ENCODE results near the gene TTYH3. TPM values are rescaled to one million over a fixed set of nuclear protein-coding genes. Genes with fewer than 3 reads are reported as not detected.
A peak's percentile ranks its signal among the peaks of the same experiment; 100 is the strongest.

TTYH3 gene
- total and polyA plus RNA-seq, 2 of the 13 experiments (the other 11 are each of a cell fraction or from before 2014, with no cell fraction given), result 26.3 to 50.0 TPM

- FAIRE-seq (no peak), ATAC-seq (peak; percentile 45), DNase-seq (ENCODE audit: low spot score) (peak; percentile 45)
- Histone ChIP-seq H3K27ac (ENCODE audit: extremely low read length, insufficient read depth, low read length) (peak overlapping the region; percentile 75), H2AFZ (ENCODE audit: low read length) (no peak overlapping the region), H4K20me1 (ENCODE audit: insufficient read depth, low read length) (peaks cover 35% of the 10 kb centered on the region; the same call in 1 of the 2 replicates), H3K4me3 (replicated peaks in 1 of 3; ENCODE audit: insufficient read depth in 1 of 3, low read depth in 2 of 3, low read length in 3 of 3) (peak overlapping the region; percentile 88 to 98 (median 97)), H3K9ac (ENCODE audit: insufficient read depth, low read depth, low read length) (peak overlapping the region; percentile 92), H3K79me2 (ENCODE audit: insufficient read depth, low read length) (peaks cover 65% of the 10 kb centered on the region), H3K4me2 (ENCODE audit: low read depth, low read length) (peak overlapping the region; percentile 86), H3K27me3 (ENCODE audit: control insufficient read depth in 1 of 2, insufficient read depth in 2 of 2, low read length in 2 of 2) (no peaks in the 10 kb centered on the region), H3K4me1 (ENCODE audit: insufficient read depth, low read length) (peaks cover 81% of the 10 kb centered on the region), H3K9me3 (ENCODE audit: low read length) (no peaks in the 10 kb centered on the region), H3K36me3 (replicated peaks in 1 of 2; ENCODE audit: control insufficient read depth in 1 of 2, insufficient read depth in 2 of 2, low read length in 2 of 2) (peaks cover 3 to 4% of the 10 kb centered on the region in 2 experiments; a peak in 1 of 5 replicates)
- WGBS (ENCODE audit: low lambda C conversion rate), result 50% methylated on average over 9 of the region's 22 CpGs
- in situ Hi-C loops (cut with HindIII; ENCODE audit: extremely low pct_ligation_motif_present, low pct_unique_long_range_greater_than_20kb), result no loop called here
- BruUV-seq (replicated peaks), result TSS peak; percentile 44
- intact Hi-C loops (cut with micrococcal nuclease; ENCODE audit: unreplicated experiment), result no loop called here
- ChIA-PET POLR2A (interaction anchor here (1.1 to 4.0 kb wide), 2 partner anchors 13 to 74 kb away, joined by 4 to 80 read pairs; no protein-coding TSS in a partner anchor), CTCF (ENCODE audit: low intra/inter-chr PET ratio, low total read pairs) (no interaction called here)
- TF ChIP-seq DNMT3B (CRISPR knock-in tag; conservative IDR thresholded peaks at IDR 0.05), result no peak
- TF ChIP-seq ZBTB7A (CRISPR knock-in tag; IDR thresholded peaks at IDR 0.05), result peak; percentile 52; the same call in 1 of the 2 replicates
- TF ChIP-seq NFYB (CRISPR knock-in tag; IDR thresholded peaks at IDR 0.05), result no peak
- peak; percentile 38; the same call in 1 of the 2 replicates for TF ChIP-seq SAP130 (CRISPR knock-in tag; IDR thresholded peaks at IDR 0.05; ENCODE audit: low read depth)
- 0 out of 2 replicates have a peak, but pooled peaks have one; percentile 52 for TF ChIP-seq ZNF33B (CRISPR knock-in tag; IDR thresholded peaks at IDR 0.05)
- no peak for TF ChIP-seq ZNF558 (CRISPR knock-in tag; IDR thresholded peaks at IDR 0.05; ENCODE audit: borderline replicate concordance)
- TF ChIP-seq SOX6 (IDR thresholded peaks at IDR 0.05), result no peak
- TF ChIP-seq SOX6 (CRISPR knock-in tag; IDR thresholded peaks at IDR 0.05), result peak; percentile 26; the same call in 1 of the 2 replicates
- TF ChIP-seq, protein P1, sequence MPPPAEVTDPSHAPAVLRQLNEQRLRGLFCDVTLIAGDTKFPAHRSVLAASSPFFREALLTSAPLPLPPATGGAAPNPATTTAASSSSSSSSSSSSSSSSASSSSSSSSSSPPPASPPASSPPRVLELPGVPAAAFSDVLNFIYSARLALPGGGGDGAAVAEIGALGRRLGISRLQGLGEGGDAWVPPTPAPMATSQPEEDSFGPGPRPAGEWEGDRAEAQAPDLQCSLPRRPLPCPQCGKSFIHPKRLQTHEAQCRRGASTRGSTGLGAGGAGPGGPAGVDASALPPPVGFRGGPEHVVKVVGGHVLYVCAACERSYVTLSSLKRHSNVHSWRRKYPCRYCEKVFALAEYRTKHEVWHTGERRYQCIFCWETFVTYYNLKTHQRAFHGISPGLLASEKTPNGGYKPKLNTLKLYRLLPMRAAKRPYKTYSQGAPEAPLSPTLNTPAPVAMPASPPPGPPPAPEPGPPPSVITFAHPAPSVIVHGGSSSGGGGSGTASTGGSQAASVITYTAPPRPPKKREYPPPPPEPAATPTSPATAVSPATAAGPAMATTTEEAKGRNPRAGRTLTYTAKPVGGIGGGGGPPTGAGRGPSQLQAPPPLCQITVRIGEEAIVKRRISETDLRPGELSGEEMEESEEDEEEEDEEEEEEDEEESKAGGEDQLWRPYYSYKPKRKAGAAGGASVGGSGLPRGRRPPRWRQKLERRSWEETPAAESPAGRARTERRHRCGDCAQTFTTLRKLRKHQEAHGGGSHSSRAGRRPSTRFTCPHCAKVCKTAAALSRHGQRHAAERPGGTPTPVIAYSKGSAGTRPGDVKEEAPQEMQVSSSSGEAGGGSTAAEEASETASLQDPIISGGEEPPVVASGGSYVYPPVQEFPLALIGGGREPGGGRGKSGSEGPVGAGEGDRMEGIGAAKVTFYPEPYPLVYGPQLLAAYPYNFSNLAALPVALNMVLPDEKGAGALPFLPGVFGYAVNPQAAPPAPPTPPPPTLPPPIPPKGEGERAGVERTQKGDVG (CRISPR knock-in tag; IDR thresholded peaks at IDR 0.05; ENCODE audit: borderline replicate concordance), result peak; percentile 21; the same call in 1 of the 2 replicates
- no peak for TF ChIP-seq KLF13 (CRISPR knock-in tag; IDR thresholded peaks at IDR 0.05)
- 0 out of 2 replicates have a peak, but pooled peaks have one; percentile 58 for TF ChIP-seq ZNF138 (CRISPR knock-in tag; IDR thresholded peaks at IDR 0.05; ENCODE audit: low read depth)
- TF ChIP-seq HNF1B (CRISPR knock-in tag; IDR thresholded peaks at IDR 0.05), result 0 out of 2 replicates have a peak, but pooled peaks have one; percentile 17
- TF ChIP-seq ARNT2 (CRISPR knock-in tag; IDR thresholded peaks at IDR 0.05; ENCODE audit: low read depth), result no peak
- peak; percentile 92 for TF ChIP-seq ZSCAN25 (CRISPR knock-in tag; IDR thresholded peaks at IDR 0.05)
- TF ChIP-seq MXD1 (CRISPR knock-in tag; IDR thresholded peaks at IDR 0.05), result peak; percentile 62; the same call in 1 of the 2 replicates
- TF ChIP-seq, protein P2, sequence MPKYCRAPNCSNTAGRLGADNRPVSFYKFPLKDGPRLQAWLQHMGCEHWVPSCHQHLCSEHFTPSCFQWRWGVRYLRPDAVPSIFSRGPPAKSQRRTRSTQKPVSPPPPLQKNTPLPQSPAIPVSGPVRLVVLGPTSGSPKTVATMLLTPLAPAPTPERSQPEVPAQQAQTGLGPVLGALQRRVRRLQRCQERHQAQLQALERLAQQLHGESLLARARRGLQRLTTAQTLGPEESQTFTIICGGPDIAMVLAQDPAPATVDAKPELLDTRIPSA (CRISPR knock-in tag; IDR thresholded peaks at IDR 0.05; ENCODE audit: borderline replicate concordance), result no peak
- TF ChIP-seq KDM5B (CRISPR knock-in tag; IDR thresholded peaks at IDR 0.05; ENCODE audit: borderline replicate concordance), result 0 out of 2 replicates have a peak, but pooled peaks have one; percentile 38
- no peak for TF ChIP-seq GABPA (IDR thresholded peaks at IDR 0.05; ENCODE audit: low read depth, low read length)
- no peak for TF ChIP-seq GABPA (CRISPR knock-in tag; IDR thresholded peaks at IDR 0.05; ENCODE audit: low read depth)
Observed at GRCh38 chr7:2633538-2634266, 1.9 kb downstream of the TTYH3 start.

Measured in HepG2 (cell line).